Measurements from ENCODE around the gene MMP19.
"Not testable (repeated sequence)": the region's sequence is repeated elsewhere in the genome, so short reads cannot be mapped to it uniquely, and the experiment has no call there.

The MMP19 gene

DNA sequence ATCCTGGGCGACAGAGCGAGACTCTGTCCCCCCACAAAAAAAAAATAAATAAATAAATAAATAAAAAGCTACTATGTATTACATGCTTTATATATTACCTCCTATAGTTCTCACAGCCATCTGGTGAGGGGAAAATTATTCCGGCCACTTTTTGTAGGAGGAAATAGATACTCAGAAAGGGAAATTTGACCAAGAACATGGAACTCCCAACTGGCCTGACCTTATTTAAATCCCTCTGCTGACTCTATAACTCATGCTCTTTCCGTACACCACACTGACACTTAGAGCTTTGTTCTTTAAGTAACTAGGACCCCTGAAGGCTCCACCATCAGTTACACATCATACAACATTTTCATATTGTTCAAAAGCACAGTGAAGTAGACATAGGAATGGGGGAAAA, 2.2 kb upstream of the MMP19 start:
- in situ Hi-C loops (cut with MboI; ENCODE audit: low sequenced_read_pairs), result no loop called here

GRCh38 chr12:55843431-55843830, 695 bp upstream of the MMP19 start:
- in situ Hi-C loops (cut with MboI; ENCODE audit: low sequenced_read_pairs), result no loop called here

DNA sequence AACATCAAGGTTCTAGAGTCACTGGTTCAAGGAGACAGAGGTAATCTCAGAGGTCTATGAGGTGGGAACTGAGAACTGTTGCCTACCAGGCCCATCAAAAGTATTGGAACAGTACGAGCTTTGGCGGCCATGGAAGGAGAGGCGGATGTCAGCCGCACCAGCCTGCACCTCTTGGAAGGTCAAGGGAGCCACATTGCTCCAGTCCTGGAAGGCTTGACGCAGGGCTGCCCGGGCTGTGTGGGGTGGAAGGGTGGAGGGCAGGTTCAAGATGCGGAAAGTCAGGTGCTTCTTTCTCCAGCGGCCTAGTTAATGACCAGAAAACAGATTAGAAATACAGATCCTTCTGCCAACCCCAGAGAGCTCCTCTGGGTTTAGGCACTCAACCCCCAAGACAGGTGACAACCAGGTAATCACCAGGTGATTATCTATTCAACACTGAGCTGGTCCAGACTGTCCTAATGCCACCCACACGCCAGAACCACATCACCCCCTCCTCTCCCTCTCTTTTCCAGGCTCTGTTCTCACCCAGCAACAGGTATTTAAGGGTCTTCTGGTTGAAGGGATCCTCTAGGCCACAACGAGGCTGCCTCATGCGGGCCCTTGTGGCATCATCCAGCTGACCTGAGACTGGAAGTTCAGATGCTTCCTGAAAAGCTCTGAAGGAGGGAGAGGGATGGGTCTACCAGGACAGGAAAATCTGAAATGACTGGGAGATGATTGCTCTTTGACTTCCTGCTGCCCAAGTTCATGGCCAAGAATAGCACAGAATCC, 2.0 kb downstream of the MMP19 start:
- in situ Hi-C loops (cut with MboI; ENCODE audit: low sequenced_read_pairs), result no loop called here

DNA sequence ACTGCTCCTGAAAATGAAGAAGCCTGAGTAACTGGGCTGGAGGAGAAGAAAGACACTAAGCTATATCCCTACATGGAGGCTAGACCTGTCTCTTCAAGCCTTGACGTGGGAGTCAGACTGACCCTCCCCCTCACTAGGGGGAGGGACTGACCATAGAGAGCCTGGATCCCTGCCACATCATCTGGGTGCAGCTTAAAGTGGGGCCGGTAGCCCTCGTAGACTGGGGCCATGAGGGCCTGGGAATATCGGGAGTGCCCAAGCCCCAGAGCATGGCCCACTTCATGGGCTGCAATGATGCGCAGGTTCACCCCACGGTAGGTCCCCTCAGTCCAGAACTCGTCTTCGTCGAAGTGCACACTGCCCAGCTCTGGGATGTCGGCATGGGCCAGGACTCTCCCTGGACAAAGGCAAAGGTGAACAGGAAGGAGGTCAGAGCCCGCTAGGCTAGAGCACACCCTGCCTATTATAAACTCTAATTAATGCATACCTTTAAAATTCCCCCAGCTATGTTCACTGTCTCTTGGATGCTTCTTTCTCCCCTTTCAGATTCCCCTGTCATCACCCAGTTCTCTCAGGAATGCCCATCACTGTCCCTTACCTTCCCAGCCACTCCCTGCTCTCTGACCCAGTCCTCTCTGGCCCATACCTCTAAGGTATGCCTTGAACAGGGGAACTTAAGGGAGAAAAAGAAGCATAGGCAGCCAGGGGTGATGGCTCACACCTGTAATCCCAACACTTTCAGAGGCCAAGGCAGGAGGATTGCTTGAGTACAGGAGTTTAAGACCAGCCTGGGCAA, 3.2 kb downstream of the MMP19 start:
- in situ Hi-C loops (cut with MboI; ENCODE audit: low sequenced_read_pairs), result no loop called here

DNA sequence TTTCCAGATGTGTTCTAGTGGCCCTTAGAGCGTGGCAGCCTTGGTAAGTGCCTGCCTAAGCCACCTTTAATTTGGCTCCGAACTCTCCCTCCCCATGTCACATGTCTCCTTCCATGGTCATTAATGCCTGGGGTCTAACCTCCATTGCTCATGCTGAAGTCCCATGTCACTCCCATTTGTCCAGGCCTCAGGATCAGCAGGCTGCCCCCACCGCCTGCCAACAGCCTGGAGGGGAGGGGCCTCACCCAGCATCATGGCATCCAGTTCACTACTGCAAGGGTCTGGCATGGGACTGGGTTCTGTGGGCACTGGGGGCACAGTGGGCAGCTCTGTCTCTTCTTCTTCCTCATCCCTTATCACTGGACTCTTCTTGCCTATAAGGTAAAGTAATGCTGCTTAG, 4.4 kb downstream of the MMP19 start:
- in situ Hi-C loops (cut with MboI; ENCODE audit: low sequenced_read_pairs), result no loop called here

- in situ Hi-C loops (cut with MboI; ENCODE audit: low sequenced_read_pairs), result not testable (repeated sequence)
These were observed 8.3 kb downstream of the MMP19 start for GRCh38 chr12:55834400-55834799.

DNA sequence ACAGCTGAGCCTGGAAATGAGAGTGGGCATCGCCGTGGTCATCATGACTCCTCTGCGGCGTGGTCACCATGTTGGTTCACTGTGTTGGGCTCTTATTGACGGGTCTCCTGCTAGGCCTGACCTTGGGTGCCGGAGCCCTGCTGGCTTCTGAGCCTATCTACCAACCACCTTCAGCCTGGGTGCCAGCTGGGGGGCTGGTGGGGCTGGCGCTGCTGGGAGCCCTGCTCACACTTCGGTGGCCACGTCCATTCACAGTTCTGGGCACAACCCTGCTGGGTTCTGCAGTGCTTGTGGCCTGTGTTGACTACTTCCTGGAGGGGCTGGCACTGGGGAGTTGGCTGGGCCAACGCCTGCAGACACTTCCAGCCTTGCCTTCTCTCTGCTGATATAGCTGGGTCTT, 9.7 kb downstream of the MMP19 start:
- in situ Hi-C loops (cut with MboI; ENCODE audit: low sequenced_read_pairs), result no loop called here

GRCh38 chr12:55831447-55831815, 11.3 kb downstream of the MMP19 start:
- in situ Hi-C loops (cut with MboI; ENCODE audit: low sequenced_read_pairs), result no loop called here

DNA sequence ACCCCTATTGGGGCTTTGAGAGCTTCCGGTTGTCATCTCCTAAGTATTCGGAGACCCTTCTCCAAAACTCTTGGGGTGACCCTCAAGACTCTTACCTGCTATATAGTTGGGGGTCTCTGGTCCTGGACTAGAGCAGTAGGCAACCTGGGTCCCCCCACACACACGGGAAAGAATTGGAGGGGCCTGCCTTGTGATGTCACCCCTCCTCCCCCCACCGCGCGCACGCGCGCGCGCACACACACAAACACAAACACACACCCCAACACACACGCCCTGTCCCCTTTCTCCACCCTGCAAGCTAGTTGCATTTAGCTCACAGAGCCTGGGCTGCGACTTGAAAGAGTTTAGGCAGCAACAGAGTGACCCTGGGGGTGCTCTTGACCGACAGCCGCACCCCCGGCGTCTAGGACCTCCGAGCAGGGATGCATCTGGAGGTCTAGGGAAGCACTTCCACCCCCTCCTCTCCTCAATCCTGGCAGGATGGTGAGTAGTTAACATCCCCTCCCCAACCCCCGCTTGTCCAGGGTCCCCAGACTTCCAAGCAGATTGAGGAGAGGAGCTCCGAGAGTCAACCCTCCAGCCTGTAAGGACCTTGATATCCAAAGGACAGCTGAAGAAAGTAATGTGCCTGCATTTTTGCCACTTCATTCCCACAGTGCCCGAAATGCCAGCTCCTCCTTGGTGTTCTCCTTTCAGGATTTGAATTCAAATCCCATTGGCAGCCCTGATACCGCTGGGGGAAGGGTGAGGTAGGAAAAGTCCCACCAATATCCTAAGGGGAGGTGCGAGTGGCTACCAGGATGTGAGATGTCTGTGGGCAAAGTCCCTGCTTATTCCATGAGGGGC, 11.9 kb downstream of the MMP19 start:
- in situ Hi-C loops (cut with MboI; ENCODE audit: low sequenced_read_pairs), result no loop called here

- in situ Hi-C loops (cut with MboI; ENCODE audit: low sequenced_read_pairs), result no loop called here
These were observed 12.7 kb downstream of the MMP19 start for GRCh38 chr12:55829967-55830600.

- in situ Hi-C loops (cut with MboI; ENCODE audit: low sequenced_read_pairs), result no loop called here
These were observed 14.4 kb downstream of the MMP19 start for GRCh38 chr12:55828357-55828756.

- in situ Hi-C loops (cut with MboI; ENCODE audit: low sequenced_read_pairs), result no loop called here
These were observed 14.9 kb downstream of the MMP19 start for GRCh38 chr12:55827806-55828205.

DNA sequence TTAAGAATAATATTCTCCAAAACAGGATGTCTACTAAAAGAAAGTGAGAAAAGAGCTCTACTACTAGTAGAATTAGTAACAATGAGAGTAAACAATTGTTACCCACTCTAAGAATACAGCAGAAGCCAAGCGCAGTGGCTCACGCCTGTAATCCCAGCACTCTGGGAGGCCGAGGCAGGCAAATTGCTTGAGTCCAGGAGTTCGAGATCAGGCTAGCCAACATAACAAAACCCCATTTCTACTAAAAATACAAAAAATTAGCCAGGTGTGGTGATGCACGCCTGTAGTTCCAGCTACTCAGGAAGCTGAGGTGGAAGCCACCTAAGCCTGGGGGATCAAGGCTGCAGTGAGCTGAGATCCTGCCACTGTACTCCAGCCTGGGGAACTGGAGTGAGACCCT, 18.0 kb downstream of the MMP19 start:
- in situ Hi-C loops (cut with MboI; ENCODE audit: low sequenced_read_pairs), result no loop called here

- in situ Hi-C loops (cut with MboI; ENCODE audit: low sequenced_read_pairs), result no loop called here
These were observed 19.3 kb downstream of the MMP19 start for GRCh38 chr12:55823419-55823818.

DNA sequence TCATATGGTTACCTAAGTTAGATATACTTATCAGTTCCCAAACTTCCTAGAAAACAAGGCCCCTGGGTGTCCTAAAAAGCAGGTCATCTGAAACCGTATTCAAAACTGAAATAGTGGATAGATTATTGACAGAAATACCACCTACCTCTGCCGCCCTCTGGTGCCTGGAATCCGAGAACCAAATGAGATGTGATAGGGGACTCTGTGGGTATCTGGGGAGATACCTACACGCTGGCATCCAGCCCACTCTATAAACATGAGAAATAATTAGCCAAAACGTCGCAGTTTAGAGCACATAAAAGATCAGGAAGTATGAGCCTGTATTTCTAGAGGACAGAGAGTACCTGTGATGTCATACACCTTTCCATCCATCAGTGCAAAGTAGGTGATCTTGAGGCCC, 20.5 kb downstream of the MMP19 start:
- in situ Hi-C loops (cut with MboI; ENCODE audit: low sequenced_read_pairs), result no loop called here

DNA sequence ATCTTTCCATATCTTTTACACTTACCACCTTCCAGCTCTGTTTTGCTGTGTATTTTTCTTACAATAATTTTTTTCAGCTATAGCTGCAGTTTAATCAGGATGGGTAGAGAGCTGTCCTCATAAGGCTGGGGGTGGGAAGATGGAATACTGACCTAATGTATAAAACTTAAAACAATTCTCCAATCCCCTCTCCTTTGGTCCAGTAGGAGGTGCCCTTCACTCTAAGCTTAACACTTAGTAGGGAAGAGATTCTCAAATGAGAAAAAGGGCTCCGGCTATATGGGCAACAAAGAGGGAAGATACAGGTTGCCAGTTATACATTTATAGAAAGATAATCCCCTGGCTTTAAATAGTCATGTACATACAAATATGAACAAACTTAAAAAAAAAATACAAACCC, 22.1 kb downstream of the MMP19 start:
- in situ Hi-C loops (cut with MboI; ENCODE audit: low sequenced_read_pairs), result no loop called here

DNA sequence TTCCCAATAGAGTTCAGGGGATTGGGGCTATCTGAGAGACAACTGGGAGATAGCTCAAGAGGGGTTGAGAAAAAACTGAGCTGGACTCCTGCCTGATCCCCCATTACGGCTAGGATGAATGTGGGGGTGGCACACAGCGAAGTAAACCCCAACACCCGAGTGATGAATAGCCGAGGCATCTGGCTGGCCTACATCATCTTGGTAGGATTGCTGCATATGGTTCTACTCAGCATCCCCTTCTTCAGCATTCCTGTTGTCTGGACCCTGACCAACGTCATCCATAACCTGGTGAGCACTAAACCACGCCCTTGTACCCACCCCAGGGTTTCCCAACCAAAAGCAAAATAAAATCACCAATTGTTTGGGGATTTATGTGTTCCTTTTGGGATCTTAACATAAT, 23.9 kb downstream of the MMP19 start:
- in situ Hi-C loops (cut with MboI; ENCODE audit: low sequenced_read_pairs), result no loop called here

DNA sequence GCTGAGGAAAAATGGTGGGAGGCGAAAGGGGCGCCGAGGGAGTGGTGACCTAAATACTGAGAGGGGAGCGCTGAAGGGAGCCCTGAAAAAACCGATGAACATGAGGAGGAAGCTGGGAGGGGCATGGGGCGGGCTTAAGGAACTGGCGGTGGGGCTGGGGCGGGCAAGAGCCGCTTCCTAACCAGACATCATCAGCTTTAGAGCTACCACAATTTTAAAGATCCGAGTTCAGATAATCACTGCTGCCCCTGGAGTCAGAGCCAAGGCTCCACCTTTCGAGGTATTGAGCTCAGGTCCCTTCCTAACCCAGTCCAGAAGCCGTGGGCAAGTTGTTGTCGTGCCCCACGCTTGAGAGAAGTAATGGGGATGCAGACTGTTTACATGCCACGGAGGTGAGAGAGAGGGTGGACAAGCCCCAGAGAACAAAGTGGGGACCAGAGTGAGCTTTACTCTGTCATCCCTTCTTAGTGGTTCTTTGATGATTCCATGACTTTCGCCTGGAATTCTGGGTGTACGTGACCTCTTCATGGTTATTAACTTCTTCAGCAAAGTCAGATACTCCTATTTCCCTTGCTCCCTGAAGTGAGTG, 24.5 kb downstream of the MMP19 start:
- in situ Hi-C loops (cut with MboI; ENCODE audit: low sequenced_read_pairs), result no loop called here

DNA sequence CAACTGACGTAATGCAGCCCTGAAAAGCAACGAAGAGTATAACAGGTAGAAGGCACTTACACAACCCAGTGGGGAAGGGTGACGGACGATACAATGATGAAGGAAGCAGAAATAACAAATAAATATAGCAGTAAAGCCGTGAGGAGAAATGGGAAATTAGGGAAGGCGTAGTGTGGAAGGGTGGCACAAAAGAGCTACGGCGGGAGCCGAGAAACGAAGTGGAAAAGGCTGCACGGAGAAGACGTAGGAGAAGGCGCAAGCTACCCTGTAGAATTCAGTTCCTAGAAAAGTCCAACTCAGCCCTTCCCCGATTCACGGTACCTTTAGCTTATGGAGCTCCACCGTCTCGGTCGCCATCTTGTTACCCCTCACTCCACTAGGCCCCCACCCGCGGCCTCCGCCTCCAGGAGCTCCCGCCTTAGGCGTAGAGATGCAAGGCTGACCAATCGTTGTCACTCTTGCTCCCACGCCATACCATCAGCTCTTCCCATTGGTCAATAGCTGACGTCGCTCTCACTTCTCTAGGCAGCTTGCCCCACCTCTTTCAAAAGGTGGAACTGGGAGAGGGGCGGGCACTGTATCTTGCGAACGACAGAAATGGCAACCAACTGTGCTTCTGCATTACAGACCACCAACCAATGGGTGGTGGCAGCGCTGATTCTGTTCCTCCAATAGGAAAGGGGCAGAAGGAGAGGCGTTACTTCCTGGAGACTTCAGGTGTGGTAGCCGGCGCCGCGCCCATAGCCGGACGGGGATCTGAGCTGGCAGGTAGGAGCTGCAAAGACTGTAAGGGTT, 25.2 kb downstream of the MMP19 start, which contains the start of the genes ORMDL2 and SARNP:
TSS of gene ORMDL2 (plus strand) at position 697 of the 795 bp plus-strand sequence. CDS start 959 bp downstream, outside the sequence.
TSS of gene SARNP (minus strand) at position 380 of the 795 bp plus-strand sequence. CDS start at position 357, 23 bp downstream.
- in situ Hi-C loops (cut with MboI; ENCODE audit: low sequenced_read_pairs), result no loop called here

Measured in HL-60/S4 treated with phorbol 12-myristate 13-acetate at 8.2 ng/mL for 4 days and 3 days (cell line).